ENCODE data around the gene KCNIP1.

- TF ChIP-seq RAD21 (IDR thresholded peaks at IDR 0.05 in 1 of 2, conservative IDR thresholded peaks at IDR 0.05 in 1 of 2; ENCODE audit: low read depth in 2 of 2, low read length in 2 of 2) (peak; percentile 88 to 91), MAFK (IDR thresholded peaks at IDR 0.05; ENCODE audit: low read depth, low read length) (no peak), NRF1 (IDR thresholded peaks at IDR 0.05; ENCODE audit: low read depth, low read length) (no peak), USF2 (IDR thresholded peaks at IDR 0.05; ENCODE audit: low read length) (no peak)
These were observed 187.8 kb downstream of the KCNIP1 start for GRCh38 chr5:170691657-170692056.

Measured in H1 (cell line).